GM12874 (cell line): ENCODE results near the gene CYGB.

Experiments
- CTCF ChIP-seq: IDR thresholded peaks from 2 replicates; pipeline ENCODE4 v1.5.1; 2011; ENCODE audit warnings: low read depth, mild to moderate bottlenecking, control low read depth, low read length, moderate library complexity; ENCODE audit not compliant: insufficient read depth

Gene CYGB

DNA sequence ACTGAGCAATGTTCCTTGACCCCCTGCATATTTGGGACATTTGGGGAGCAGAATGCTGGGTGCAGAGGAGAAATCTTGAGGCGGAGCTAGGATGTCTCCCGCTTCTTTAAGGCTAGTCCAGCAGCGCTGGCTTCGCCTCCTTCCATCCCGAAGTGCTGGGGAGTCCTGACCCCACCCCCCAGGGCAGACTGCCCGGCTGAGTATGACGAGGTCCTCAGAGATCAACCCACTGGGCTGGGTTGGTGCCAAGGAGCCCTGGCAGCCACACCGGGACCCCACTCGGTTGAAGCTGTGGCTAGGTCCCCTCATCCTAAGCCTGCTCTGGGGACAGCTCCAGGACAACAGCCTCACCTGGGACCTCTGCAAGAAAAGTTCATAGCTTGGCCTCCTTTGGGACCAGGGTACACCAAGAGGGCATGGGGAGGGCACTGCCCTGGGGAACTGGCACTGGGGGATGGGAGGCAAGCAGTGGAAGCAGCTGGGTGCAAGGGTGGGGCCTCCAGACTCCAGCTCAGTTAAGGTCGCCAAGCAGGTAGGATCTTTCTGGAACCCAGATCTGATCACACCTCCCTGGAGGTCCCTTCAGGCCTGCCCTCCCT, 47.3 kb downstream of the CYGB start:
- TF ChIP-seq CTCF, result no peak

GRCh38 chr17:76487451-76488192, 49.9 kb downstream of the CYGB start:
- no peak for TF ChIP-seq CTCF

- no peak for TF ChIP-seq CTCF
Observed at GRCh38 chr17:76485569-76485968, 51.9 kb downstream of the CYGB start.

GRCh38 chr17:76484228-76484725, 53.2 kb downstream of the CYGB start:
- no peak for TF ChIP-seq CTCF

DNA sequence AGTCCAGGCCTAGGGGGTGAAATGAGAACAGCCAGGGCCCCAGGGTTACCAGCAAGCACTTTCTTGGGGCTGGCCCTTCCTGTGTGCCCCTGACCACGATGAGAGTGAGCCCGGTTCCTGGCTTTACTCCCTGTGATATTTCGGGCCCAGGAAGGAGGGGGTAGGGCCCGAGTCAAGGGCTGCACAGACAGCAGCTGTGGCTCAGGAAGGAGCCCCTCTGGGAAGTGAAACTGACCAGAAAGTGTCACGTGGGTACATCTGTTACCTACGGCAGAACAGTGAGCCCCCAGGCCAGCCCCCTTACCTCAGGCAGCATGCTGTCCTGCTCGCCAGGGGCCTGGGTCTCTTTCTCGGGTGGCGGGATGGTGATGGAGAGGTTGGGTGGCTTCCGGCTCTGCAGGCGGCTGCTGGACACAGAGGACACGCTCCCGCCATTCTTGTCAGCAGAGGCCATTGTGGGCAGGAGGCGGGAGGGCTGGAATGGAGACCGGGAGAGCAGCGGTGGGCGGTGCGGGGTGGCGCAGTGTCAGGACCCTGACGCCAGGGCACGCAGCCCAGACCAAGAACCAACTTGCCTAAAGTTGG, 56.3 kb downstream of the CYGB start:
- TF ChIP-seq CTCF, result no peak

- no peak for TF ChIP-seq CTCF
Observed at GRCh38 chr17:76480632-76481031, 56.9 kb downstream of the CYGB start.

GRCh38 chr17:76479515-76480060, 57.9 kb downstream of the CYGB start:
- TF ChIP-seq CTCF, result no peak
